Heart left ventricle (tissue), 13 donors: ENCODE measurements around the gene RAB11FIP4.

Source experiments
- POLR2A ChIP-seq, 2 donors: fragments of 450-650 bp; IDR thresholded peaks; one replicate each; pipeline ENCODE4 v1.6.1; 2017; ENCODE audit warnings: antibody characterized with exemption in 2 of 2, mild to moderate bottlenecking in 2 of 2, moderate library complexity in 2 of 2
- TF ChIP-seq, protein P1 (sequence below), 12 donors: fragments of 200-600 bp; sonication (generic) in 4 of 12; IDR thresholded peaks; one replicate each; pipeline versions ENCODE4 v1.5.0 to v1.8.0; 2018 to 2022; ENCODE audit warnings: antibody characterized with exemption in 12 of 12, mild to moderate bottlenecking in 5 of 12
- donor health status: ischemic (EF 13 %, LVEDD 7.1; RV severe dilation, severe dysfunction).
- donor health status: DM: no; HTN: yes; CAD: no.
- donor health status: DM: no; HTN: no; CAD: no.
- donor health status: ischemic (EF 25% LVEDD 6.9; RV normal size, moderate dysfunction).
- donor health status: ischemic (EF 25% LVEDD 5.7; RV mildly dilated, moderate dysfunction).
- donor health status: ischemic (EF 35%, LVEDD 5.7; RV mildly dilated, moderate dysfunction).
- donor health status: nonischemic (EF 11% LVEDD 7.7; RV severe dilation, severe dysfunction).
- donor health status: DM: yes; HTN: yes; CAD: no.
- donor health status: PGD.
- donor health status: ischemic (EF 29% LVEDD 5.4; RV normal size, mild dysfunction).
- donor health status: nonischemic (EF 23%, LVEDD 6.1; RV moderate dilation, normal function).

DNA sequence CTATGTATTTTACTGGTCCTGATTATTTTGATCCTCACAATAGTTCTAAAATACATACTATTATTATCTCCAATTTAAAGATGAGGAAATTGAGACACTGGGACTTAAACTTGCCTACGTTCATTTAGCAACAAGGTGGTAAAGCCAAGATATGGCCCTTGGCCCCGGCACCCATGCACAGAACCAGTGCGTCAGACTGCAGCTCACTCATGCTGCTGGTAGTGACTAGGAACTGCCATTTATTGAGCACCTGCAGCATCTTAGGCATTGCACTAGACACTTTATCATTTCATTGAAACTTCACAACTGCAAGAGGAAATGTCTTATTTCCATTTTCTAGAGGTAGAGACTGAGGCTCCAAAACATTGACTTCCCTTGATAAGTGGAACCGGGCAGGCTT is 93.3 kb downstream of the RAB11FIP4 start:
- TF ChIP-seq POLR2A (IDR thresholded peaks at IDR 0.05) = no peak
- TF ChIP-seq, protein P1, sequence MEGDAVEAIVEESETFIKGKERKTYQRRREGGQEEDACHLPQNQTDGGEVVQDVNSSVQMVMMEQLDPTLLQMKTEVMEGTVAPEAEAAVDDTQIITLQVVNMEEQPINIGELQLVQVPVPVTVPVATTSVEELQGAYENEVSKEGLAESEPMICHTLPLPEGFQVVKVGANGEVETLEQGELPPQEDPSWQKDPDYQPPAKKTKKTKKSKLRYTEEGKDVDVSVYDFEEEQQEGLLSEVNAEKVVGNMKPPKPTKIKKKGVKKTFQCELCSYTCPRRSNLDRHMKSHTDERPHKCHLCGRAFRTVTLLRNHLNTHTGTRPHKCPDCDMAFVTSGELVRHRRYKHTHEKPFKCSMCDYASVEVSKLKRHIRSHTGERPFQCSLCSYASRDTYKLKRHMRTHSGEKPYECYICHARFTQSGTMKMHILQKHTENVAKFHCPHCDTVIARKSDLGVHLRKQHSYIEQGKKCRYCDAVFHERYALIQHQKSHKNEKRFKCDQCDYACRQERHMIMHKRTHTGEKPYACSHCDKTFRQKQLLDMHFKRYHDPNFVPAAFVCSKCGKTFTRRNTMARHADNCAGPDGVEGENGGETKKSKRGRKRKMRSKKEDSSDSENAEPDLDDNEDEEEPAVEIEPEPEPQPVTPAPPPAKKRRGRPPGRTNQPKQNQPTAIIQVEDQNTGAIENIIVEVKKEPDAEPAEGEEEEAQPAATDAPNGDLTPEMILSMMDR (IDR thresholded peaks at IDR 0.05) = no peak
